Duodenal mucosa (tissue), 2 donors: ENCODE measurements around the gene CASKIN1.

Experiments
- H3K27ac ChIP-seq: one replicate; pipeline ENCODE4 v1.7.0; 2013; ENCODE audit warnings: low read depth, low read length
- H3K27me3 ChIP-seq, 2 donors: one replicate each; pipeline ENCODE4 v1.7.0; 2013; ENCODE audit warnings: low read length in 2 of 2, control low read depth in 1 of 2; ENCODE audit not compliant: insufficient read depth in 2 of 2, control insufficient read depth in 1 of 2
- H3K36me3 ChIP-seq, 2 donors: one replicate each; pipeline ENCODE4 v1.7.0; 2013; ENCODE audit warnings: low read length in 2 of 2, control low read depth in 1 of 2; ENCODE audit not compliant: insufficient read depth in 2 of 2, control insufficient read depth in 1 of 2
- H3K4me1 ChIP-seq, 2 donors: one replicate each; pipeline ENCODE4 v1.7.0; 2013; ENCODE audit warnings: low read length in 2 of 2, control low read depth in 1 of 2; ENCODE audit not compliant: insufficient read depth in 2 of 2, control insufficient read depth in 1 of 2
- H3K4me3 ChIP-seq, 2 donors: one replicate each; pipeline ENCODE4 v1.7.0; 2013; ENCODE audit warnings: low read length in 2 of 2, low read depth in 1 of 2
- H3K9ac ChIP-seq, 2 donors: one replicate each; pipeline ENCODE4 v1.7.0; 2013; ENCODE audit warnings: low read length in 2 of 2, low read depth in 1 of 2
- H3K9me3 ChIP-seq, 2 donors: one replicate each; pipeline ENCODE4 v1.7.0; 2013; ENCODE audit warnings: low read length in 2 of 2, control low read depth in 1 of 2; ENCODE audit not compliant: control insufficient read depth in 1 of 2

The CASKIN1 gene

GRCh38 chr16:2210009-2210332, 13.6 kb upstream of the CASKIN1 start:
- Histone ChIP-seq H3K9ac (no peak overlapping the region), H3K4me3 (no peak overlapping the region), H3K9me3 (no peaks in the 10 kb centered on the region), H3K27me3 (no peaks in the 10 kb centered on the region), H3K4me1 (peaks cover 29 to 37% of the 10 kb centered on the region in 2 donors), H3K36me3 (peaks cover 16 to 36% of the 10 kb centered on the region in 2 donors), H3K27ac (no peak overlapping the region)

GRCh38 chr16:2209258-2210008, 13.0 kb upstream of the CASKIN1 start:
- no peak overlapping the region for H3K4me3 ChIP-seq
- peaks cover 16 to 36% of the 10 kb centered on the region in 2 donors for H3K36me3 ChIP-seq
- peaks cover 33 to 41% of the 10 kb centered on the region in 2 donors for H3K4me1 ChIP-seq
- H3K9ac ChIP-seq, result no peak overlapping the region
- no peaks in the 10 kb centered on the region for H3K9me3 ChIP-seq
- H3K27me3 ChIP-seq, result no peaks in the 10 kb centered on the region
- no peak overlapping the region for H3K27ac ChIP-seq

- H3K36me3 ChIP-seq, result peaks cover 16 to 36% of the 10 kb centered on the region in 2 donors
- H3K4me3 ChIP-seq, result no peak overlapping the region
- H3K27me3 ChIP-seq, result no peaks in the 10 kb centered on the region
- H3K27ac ChIP-seq, result no peak overlapping the region
- no peaks in the 10 kb centered on the region for H3K9me3 ChIP-seq
- H3K9ac ChIP-seq, result no peak overlapping the region
- H3K4me1 ChIP-seq, result peaks cover 33 to 40% of the 10 kb centered on the region in 2 donors
Observed at GRCh38 chr16:2208772-2209171, 12.4 kb upstream of the CASKIN1 start.

GRCh38 chr16:2208308-2208707, 11.9 kb upstream of the CASKIN1 start:
- Histone ChIP-seq H3K36me3 (peaks cover 16 to 36% of the 10 kb centered on the region in 2 donors), H3K4me3 (no peak overlapping the region), H3K9ac (no peak overlapping the region), H3K27me3 (no peaks in the 10 kb centered on the region), H3K4me1 (peaks cover 28 to 36% of the 10 kb centered on the region in 2 donors), H3K27ac (no peak overlapping the region), H3K9me3 (no peaks in the 10 kb centered on the region)

GRCh38 chr16:2207872-2208271, 11.5 kb upstream of the CASKIN1 start:
- H3K9ac ChIP-seq, result no peak overlapping the region
- no peaks in the 10 kb centered on the region for H3K27me3 ChIP-seq
- no peak overlapping the region for H3K4me3 ChIP-seq
- no peaks in the 10 kb centered on the region for H3K9me3 ChIP-seq
- peaks cover 16 to 36% of the 10 kb centered on the region in 2 donors for H3K36me3 ChIP-seq
- H3K4me1 ChIP-seq, result peaks cover 24 to 31% of the 10 kb centered on the region in 2 donors
- no peak overlapping the region for H3K27ac ChIP-seq

- no peak overlapping the region for H3K27ac ChIP-seq
- peaks cover 14 to 22% of the 10 kb centered on the region in 2 donors for H3K4me1 ChIP-seq
- no peak overlapping the region for H3K4me3 ChIP-seq
- no peaks in the 10 kb centered on the region for H3K9me3 ChIP-seq
- H3K27me3 ChIP-seq, result no peaks in the 10 kb centered on the region
- H3K36me3 ChIP-seq, result peaks cover 16 to 29% of the 10 kb centered on the region in 2 donors
- H3K9ac ChIP-seq, result no peak overlapping the region
Observed at GRCh38 chr16:2206780-2207433, 10.5 kb upstream of the CASKIN1 start.

- Histone ChIP-seq H3K4me3 (peak overlapping the region; percentile 89 to 92), H3K27ac (no peak overlapping the region), H3K4me1 (peaks cover 11 to 20% of the 10 kb centered on the region in 2 donors), H3K9ac (peak overlapping the region in 1 of 2 donors; percentile 74), H3K9me3 (no peaks in the 10 kb centered on the region), H3K27me3 (no peaks in the 10 kb centered on the region), H3K36me3 (peaks cover 16 to 27% of the 10 kb centered on the region in 2 donors)
Observed at GRCh38 chr16:2206420-2206779, 10.0 kb upstream of the CASKIN1 start.

GRCh38 chr16:2205967-2206313, 9.5 kb upstream of the CASKIN1 start:
- Histone ChIP-seq H3K27me3 (no peaks in the 10 kb centered on the region), H3K9ac (peak overlapping the region; percentile 74 to 92), H3K4me3 (peak overlapping the region; percentile 89 to 92), H3K36me3 (peaks cover 16 to 27% of the 10 kb centered on the region in 2 donors), H3K9me3 (no peaks in the 10 kb centered on the region), H3K4me1 (peaks cover 11 to 20% of the 10 kb centered on the region in 2 donors), H3K27ac (peak overlapping the region; percentile 61)

- Histone ChIP-seq H3K4me1 (peaks cover 11 to 20% of the 10 kb centered on the region in 2 donors), H3K27me3 (peaks cover 0 to under 1% of the 10 kb centered on the region in 2 donors), H3K36me3 (peaks cover 16 to 27% of the 10 kb centered on the region in 2 donors), H3K27ac (peak within 1 kb of the TSS; percentile 91), H3K4me3 (peak within 1 kb of the TSS; percentile 89 to 92), H3K9ac (peak within 1 kb of the TSS; percentile 74 to 92), H3K9me3 (no peaks in the 10 kb centered on the region)
Observed at GRCh38 chr16:2205104-2205966, 8.9 kb upstream of the CASKIN1 start, which contains the start of gene MLST8. MLST8 (plus strand) TSS chr16:2205454; CDS start chr16:2206086, 632 bp downstream.
